Measurements from ENCODE around the gene PCBP4.

PCBP4 gene

DNA sequence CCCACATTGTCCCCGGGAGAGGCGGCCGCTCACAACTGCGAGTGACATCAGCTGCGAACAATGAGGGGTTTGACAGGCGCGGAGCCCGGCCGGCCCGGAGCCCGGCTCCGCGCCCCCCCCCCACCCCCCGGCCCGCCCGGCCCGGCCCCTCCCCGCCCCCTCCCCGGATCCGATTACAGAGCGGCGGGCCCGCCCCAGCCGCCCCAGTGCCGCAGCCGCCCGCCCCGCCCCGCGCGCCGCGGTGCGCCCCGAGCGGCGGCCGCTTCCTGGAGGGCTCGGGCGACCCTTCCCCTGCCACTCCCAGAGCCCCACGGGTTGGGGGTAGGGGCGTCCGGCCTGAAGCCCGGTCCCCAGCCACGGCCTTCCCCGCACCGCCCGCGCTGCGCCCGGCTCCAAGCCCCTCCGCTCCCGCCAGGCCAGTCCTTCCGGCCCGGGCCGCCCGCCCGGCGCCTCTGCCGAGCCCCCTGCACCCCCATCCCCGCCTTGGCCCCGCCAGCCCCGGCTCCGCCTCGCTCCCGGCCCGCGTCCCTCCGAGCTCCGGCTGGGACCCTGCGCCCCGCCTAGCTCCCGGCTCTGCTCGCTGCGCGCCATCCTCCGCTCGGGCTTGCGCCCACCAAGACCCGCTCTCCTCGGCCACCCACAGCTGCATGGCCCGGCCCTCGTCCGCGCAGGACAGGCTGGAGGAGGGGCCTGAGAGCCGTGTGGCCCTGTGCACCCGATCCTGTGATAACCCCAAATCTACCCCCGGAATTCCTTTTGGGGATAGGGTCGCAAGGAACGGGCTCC lies at the start of gene PCBP4:
Gene PCBP4 (minus strand): TSS at position 71 of the 786 bp plus-strand sequence. CDS start 6,214 bp downstream, outside the sequence.
- DNase-seq, result peak; percentile 47

DNA sequence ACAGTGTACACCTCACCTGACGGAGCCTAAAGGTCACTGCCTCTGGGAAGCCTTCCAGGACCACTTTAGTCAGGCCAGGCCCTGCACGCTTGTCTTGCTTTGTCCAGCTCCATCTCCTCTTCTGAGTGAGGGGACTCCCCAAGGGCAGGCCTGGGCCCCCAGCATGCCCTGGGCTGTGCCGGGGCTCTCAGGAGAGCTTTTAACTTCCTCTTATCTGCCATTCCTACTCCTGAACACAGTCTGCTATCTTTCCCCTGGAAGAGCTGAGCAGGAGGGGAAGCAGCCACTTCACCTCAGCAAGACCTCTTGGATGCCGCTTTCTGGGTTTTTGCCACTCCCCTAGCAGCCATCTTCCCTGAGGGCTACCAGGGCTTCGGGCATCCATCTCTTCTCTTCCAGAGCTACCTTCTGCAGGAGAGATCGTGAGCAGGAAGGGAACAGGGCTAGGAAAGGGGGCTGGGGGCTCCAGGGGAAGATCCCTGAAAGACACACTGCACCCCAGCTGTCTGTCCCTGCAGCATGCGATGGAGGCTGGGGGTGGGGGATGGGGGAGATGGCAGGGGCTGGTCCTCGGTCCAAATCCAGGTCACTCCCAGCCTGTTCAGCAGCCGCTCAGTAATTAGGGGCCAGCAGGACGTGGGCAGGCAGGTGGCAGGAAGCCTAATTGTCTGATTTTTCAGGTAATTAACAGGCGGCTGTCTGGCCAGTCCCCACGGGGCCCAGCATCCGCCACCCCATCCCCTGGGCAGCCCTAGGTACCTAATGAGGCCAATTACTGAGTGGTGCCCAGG lies 48.4 kb upstream of the PCBP4 start:
- no peak for DNase-seq

DNA sequence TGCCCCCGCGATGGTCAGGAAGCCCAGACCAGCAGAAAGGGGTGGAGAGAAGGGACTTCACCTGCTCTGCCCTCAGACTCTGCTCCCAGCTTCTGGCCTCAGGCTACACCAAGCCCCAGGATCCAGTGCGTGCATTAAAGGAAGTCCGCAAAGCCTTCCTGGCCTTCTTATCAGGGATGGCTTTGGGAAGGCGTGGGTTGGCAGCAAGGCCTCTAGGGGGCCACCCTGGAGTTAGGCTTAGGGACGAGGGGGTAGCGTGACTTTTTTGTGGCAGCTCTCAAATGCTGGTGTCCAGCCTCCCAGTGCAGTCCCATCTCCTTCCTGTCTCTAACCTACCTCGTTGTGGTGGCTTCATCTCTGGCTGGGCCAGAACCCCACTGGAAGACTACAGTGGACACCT lies 47.4 kb upstream of the PCBP4 start:
- DNase-seq, result no peak

DNA sequence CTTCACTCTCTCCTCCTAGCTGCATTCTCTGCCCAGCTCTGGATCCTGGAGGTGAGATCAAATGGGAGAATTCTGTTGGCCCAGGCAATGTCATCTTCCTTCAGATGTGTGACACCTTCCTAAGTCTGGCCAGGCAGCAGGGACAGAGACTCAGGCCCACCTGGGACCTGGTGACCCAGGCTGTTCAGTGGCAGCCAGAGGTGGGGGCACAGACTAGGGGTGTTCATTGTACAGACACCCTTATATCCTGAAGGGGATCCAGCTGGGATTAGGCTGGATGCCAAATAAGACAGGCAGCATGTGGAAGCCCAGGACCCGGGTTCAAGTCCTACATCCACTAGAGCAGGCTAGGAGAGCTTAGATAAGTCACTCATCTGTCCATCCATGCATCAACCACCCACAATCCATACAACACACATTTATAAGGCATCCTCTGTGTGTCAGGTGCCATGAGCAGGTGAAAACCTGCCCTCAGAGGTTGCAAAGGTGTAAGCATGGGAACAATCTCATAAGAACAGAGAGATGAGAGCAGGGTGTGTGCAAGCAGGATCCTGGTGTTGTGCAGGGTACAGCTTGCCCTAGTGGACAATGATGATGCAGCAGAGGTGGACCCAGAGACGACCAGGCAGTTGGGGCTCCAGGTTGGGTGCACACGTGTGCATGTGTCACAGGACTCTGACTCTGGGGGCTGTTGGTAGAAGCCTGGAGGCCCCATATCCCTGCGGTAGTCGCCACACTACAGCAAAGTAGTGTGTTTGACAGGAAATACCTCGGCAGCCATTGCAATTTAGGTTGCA lies 46.7 kb upstream of the PCBP4 start:
- DNase-seq, result no peak

DNA sequence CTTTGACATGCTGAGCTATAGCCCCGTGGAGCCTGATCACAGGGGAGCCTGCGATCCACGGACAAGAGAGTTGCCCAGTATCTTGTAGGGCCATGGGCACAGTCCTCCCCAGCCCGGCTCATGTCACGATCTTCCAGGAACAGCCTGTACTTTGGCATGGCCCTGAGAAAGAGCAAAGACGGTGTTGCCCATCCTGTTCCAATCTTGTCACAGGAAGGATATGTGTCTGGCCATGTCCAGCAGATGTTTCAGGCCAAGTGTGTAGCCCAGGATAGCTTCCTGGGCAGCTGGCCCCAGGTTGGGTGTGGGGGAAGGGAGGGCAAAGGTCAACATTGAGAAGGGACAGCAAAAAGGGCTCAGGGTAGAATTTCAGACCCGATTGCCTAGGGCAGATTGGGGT lies 45.4 kb upstream of the PCBP4 start:
- no peak for DNase-seq

DNA sequence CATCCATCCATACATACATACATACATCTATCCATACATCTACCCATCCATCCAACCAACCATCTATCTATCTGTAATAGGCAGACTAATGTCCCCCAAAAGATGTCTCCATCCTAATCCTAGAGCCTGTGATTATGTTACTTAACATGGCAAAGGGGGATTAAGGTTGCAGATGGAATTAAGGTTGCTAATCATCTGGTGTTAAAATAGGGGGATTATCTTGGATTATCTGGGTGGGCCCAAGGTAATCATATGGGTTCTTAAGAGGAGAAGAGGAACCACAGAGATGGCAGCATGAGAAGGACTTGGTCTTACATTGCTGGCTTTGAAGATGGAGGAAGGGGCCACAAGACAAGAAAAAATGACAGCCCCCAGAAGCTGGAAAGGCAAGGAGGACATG lies 43.2 kb upstream of the PCBP4 start:
- no peak for DNase-seq

DNA sequence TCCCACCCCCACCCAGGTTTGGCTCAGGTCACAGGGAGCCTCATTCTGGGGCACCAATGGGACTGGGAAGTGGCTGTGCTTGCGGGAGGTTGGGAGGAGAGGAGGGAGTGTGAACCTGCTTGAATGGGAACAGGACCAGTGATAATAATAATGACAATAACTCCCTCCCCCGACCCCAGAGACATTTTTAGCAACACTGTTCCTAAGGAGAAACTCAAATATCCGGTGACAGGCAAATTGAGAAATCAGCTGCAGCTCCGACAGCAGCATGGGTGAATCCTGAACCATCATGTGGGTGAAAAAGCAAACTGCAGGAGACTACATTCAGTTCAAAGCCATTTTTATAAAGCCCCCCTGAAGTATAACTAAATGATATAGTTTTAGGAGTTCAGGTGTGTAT lies 40.0 kb upstream of the PCBP4 start:
- DNase-seq, result no peak

DNA sequence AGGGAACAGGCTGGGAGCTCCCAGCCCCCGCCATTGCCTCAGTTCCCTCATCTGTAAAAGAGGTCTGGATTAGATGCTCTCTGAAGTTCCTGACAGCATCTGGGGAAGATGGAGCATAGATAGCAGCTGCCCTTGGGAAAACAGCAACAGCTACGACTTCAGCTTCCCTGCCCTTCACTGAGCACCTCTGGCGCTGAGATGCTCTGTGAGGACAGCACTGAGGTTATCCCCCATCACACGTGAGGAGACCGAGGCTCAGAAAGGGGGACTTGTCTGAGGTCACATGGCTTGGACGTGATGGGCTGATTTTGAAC lies 39.5 kb upstream of the PCBP4 start:
- DNase-seq, result no peak

DNA sequence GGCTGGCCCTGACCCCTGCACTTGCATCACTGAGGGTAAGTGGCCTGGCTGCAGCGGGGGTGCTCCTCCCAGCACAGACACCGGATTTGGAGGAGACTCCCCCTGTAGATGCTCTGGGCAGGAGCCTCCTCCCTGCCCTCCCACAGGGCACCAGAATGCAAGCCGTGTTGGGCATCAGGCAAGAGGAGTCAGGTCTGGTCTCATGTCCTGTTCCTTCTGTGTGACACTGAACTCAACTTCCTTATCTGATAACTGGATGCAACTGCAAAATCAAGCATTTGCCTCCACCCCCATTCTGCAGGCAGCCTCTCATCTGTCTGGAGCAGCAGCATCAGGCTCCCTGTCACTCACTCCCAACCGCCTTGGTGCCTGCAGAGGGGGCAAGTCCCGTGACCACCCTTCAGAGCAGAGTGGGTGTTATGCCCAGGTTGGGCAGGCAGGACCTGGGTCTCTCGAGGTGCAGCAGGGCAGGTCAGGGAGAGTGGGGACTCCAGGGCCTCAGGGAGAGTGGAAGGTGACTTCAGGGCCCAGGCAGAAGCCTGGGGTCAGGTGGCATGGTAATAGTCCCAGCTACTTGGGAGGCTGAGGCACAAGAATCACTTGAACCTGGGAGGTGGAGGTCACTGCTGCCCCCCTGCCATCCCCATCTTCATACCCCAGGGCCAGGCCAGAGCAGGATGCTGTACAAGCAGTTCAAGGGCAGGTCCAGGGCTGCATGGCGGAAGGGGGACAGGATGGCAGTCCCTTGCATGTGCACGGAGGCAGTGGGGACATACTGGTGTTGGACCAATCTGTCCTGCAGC lies 39.0 kb upstream of the PCBP4 start:
- DNase-seq, result no peak

DNA sequence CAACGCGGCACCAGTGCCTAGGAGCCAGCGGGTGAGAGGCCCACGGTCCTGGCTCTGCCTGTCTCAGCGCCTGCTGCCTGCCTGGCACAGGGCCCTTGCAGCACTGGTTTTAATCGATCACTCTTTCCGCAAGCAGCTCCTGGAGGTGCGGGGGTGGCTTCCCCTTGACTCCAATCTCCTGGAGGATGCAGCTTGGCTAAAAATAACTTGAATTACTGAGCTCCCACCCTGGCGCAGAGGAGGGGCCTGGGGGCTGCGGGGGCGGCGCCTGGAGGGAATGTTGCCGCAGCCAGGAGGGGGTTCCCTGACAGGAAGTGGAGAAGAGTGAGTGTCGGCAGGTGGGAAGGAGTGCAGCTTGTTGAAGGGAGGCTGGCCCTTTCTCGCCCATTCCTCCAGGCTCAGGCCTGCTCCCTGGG lies 38.3 kb upstream of the PCBP4 start:
- no peak for DNase-seq

DNA sequence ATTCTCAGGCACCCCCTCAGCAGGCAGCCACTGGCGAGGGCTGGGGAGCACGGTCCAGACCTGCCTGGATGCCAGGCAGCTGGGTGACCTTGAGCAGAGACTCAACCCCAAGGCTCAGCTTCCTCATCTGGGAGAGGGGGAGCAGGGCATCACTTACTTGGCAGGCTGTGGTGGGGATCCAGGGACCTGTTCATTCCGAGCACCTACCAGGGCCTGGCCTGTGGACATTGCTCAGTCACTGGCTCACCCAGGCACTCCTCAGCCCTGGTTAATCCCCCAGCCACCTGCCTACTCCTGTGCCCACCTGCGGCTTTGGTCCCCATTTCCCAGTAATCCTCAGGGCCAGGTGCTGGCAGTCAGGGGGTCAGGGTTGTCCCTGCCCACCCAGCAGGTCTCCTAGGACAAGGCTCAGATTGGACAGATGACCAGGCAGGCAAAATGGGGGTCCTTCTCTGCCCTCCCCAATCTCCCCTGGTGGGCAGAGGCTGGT lies 37.7 kb upstream of the PCBP4 start:
- DNase-seq, result no peak

DNA sequence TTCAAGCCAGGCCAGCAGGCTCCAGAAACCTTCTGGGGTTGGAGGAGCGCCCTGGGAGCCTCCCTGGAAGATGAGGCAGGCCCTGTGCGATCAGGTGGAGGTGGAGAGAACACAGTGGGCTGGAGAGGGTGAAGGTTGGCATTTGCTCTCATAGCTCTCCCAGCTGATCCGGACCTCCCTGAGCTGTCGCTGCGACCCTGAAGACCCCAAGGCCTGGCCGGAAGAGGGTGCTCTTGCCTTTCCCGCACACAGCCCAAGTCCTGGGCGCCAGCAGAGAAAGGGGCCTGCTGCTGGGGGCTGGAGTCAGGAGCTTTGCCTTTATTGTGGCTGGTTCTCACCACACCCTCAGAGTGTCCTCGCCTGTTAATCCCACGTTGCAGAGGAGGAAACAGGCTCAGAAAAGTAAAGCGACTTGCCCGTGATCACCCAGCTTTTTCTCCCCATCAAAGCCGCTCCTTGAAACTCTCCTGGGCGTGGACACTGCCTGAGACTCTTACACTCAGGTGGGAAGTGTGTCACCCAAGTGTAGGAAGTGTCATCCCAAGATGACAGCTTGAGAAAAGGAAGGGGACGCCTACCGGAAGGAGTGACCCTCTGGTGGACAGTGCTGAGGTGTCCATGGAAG lies 37.0 kb upstream of the PCBP4 start:
- DNase-seq, result no peak

DNA sequence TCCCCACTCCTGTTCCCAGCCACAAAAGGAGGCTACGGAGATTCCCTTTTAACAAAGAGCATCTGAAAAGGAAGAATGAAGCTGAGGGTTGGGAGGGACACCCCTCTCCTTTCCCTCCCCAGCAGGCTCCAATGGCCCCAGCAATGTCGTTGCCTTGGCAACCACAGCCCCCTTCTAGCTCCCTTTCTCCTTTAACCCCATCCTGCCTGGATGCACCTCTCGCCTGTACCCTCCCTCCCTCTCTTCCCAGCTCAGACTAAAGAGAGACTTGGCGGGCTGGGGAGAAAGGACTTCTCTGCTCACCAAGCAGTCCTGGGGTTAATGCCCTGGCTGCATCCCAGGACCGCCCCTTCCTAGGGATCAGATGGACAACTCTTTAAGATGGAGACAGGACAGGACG lies 35.5 kb upstream of the PCBP4 start:
- no peak for DNase-seq

DNA sequence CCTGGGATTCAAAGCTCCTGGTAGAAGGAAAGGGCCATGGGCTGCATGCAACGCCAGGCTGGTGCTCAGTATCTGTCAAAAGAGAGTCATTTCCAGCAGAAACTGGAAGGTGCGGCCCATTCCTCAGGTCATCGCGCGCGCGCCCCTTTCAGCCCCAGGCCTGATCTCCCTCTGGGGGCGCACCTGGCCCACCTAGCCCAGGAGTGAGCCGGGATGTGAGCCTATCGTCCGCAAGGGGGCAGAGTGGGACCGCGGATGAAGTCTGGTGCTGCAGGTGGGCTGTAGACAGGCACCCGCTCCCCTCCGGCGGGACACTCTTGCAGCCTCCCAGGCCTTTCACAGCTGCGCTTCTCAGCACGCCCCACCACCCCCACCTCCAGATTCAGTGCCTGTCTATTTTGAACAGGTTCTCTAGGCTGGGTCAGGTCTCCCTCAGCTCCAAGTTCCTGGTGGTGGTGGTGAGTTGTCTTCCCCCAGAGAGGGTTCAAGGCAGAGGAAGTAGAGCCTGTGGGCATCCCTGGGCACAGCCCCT lies 34.3 kb upstream of the PCBP4 start:
- peak; percentile 83 for DNase-seq

DNA sequence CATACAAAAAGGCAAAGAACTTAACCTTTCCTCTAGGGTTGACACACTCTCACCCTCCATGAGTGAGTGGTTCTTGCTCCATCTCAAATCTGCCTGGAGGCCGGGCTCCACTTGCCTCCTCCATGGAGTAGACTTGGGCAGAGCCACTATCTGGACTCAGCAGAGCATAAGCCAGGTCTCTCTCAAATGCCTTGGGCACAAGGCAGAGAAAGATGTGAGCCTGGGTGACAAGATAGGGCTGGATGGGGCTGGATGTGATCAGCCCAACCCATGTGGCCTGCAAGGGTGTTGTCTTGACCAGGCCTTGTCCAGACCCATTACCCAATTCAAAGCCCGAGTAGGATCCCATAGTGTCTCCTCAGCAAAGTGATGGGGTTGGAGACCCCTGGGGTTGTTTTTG lies 32.6 kb upstream of the PCBP4 start:
- DNase-seq, result no peak

DNA sequence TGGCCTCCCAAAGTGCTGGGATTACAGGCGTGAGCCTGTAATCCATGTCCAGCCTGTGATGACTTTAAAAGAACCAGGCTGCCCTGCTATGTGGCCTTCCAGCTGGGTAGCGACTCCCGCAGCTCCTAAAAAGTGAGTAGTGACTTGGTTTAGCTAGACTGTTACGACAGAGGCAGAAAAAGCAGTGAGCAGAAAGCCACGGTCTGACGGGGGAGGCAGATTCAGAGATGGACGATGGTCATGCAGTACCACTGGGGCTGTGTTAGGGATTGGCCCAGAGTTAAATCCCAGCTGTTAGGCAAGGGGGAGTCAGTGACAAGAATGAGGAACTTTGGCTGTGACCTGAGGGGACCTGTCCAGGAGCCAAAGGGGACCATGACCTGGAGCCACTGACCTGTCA lies 31.5 kb upstream of the PCBP4 start:
- DNase-seq, result no peak

DNA sequence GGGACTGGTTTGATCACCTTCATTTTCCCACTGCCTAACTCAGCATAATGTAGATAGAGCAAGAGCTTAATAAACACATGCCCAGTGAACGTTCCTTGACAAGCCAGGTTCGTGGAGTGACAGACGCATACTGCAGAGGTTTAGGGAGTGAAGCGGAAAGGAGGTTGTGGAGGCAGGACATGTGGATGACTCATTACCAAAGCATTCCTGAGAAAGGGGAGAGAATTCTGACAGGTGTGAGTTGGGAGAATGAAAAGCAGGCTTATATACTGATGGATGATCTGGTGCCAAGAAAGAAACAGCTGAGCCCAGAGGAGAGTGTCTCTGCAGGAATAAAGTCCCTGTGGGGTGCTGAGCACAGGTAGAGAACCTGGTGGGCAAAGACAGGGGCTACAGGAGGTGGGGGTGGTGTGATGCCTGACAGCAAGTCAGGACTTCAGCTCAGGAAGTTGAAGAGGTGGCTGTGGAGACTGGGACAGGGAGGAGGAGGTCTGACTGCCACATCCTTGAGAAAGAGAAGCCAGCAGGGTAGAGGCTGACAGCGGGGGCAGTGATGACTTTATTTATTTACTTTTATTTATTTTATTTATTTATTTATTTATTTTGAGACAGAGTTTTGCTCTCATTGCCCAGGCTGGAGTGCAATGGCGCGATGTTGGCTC lies 30.8 kb upstream of the PCBP4 start:
- no peak for DNase-seq

DNA sequence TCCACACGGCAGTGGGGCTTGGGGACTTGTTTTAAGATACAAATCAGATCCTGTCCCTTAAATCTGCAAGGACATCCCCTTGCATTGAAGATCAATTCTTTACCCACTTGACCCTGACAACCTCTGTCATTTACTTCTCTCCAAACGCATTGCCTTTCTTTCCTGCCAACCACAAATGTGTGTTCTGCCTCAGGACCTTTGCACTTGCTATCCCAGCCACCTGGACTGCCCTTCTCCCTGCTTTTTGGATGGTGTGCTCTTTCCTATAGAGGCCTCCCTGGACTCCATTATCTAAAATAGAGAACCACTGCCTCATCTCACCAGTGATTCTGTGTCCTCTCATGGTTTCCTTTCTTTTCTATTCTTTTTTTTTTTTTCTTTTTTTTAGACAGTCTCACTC lies 29.9 kb upstream of the PCBP4 start:
- no peak for DNase-seq

DNA sequence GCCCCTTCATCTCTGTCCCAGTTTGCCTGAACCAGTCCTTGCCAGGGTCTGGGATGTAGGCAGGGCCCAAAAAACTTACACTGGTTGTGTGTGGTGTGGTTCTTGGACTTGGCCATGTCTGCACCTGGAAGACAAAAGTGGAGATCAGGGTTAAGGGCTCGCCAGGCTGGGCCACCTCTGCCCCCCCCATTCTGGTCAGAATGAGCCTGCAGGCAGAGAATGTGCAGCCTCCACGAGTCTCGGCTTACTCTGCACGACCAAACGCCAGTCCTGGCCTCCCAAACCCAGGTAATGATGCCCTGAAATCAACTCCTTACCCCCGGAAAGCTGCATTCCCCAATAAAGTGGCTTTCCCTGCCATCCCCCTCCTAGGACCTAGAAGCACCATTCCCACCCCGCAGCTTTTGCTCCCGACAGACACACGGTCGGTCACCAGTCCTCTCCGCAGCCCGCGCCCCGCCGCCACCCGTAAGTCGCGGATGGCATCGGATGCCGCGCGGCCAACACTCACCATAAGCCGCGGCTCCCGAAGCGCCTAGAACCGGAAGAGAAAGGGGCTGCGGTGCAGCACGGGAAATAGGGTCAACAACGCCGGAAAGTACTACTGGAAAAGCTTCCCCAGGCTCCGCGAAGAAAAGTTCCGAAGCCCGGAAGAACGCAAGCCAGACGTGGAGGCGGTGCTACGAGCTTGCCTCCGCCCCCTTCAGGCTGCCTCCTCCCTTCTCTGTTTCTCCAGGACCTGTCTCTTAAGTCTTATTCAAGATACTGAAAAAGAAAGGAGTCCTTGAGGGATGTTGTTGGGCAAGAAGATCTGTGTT lies 28.3 kb upstream of the PCBP4 start, which contains the start of gene RPL29:
Gene RPL29 (minus strand): TSS at position 550 of the 818 bp plus-strand sequence. CDS start 434 bp downstream, at position 116.
- peak; percentile 90 for DNase-seq

DNA sequence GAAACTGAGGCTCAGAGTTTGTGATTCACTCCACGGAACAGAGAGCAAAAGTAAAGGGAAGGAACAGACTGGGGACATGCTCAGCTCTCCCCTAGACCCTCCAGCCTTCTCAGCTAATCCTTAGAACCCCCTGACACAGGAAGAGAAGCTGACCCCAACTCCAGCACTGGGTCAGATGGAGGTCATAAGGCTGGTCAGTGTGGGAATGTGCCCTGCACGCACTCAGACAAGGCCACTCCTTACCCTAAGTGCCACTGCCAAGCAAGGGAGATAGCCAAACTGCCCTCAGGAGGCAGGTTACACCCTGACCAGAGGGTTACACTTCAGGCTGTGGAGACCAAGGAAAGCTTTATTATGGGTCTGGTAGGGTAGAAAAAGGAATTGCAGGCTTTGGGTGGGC lies 27.3 kb upstream of the PCBP4 start:
- no peak for DNase-seq
